Epithelial cell of esophagus (primary cell): ENCODE measurements around the gene TRIP6.
A peak's percentile ranks its signal among the peaks of the same experiment; 100 is the strongest.

Source experiments
- DNase-seq: peaks from one replicate; pipeline ENCODE4 v3.0.0; 2010; ENCODE audit warnings: low read depth
- H3K4me3 ChIP-seq: 2 replicates; pipeline ENCODE4 v1.5.1; 2011; ENCODE audit warnings: mild to moderate bottlenecking, low read length, control low read depth
- CTCF ChIP-seq: IDR thresholded peaks from 2 replicates; pipeline ENCODE4 v1.5.1; 2011; ENCODE audit warnings: low read depth, mild to moderate bottlenecking, low read length, control low read depth, inconsistent platforms; ENCODE audit not compliant: insufficient read depth; ENCODE audit errors: missing control alignments

TRIP6 gene

GRCh38 chr7:100887516-100888290 lies 20.5 kb downstream of the TRIP6 start:
- no peak for TF ChIP-seq CTCF
- H3K4me3 ChIP-seq, result no peak overlapping the region
- no peak for DNase-seq

- DNase-seq, result peak; percentile 26
- H3K4me3 ChIP-seq, result peak overlapping the region; percentile 62
- no peak for TF ChIP-seq CTCF
Measured at GRCh38 chr7:100888291-100888987, 21.3 kb downstream of the TRIP6 start.

GRCh38 chr7:100888988-100889750 lies 22.0 kb downstream of the TRIP6 start, which contains the start of gene UFSP1:
TSS of gene UFSP1 (minus strand) at chr7:100889715. CDS start at chr7:100889271, 444 bp downstream.
- DNase-seq, result no peak
- TF ChIP-seq CTCF, result no peak
- H3K4me3 ChIP-seq, result peak within 1 kb of the TSS; percentile 62

- TF ChIP-seq CTCF, result no peak
- peak; percentile 23 for DNase-seq
- peak overlapping the region; percentile 57 for H3K4me3 ChIP-seq
Measured at GRCh38 chr7:100890653-100891567, 23.7 kb downstream of the TRIP6 start.

- DNase-seq, result peak; percentile 89
- peak overlapping the region; percentile 57 for H3K4me3 ChIP-seq
- TF ChIP-seq CTCF, result no peak
Measured at GRCh38 chr7:100891568-100892247, 24.5 kb downstream of the TRIP6 start.
